Measurements from ENCODE around the gene MAST4. TPM values are rescaled to one million over a fixed set of nuclear protein-coding genes. Genes with fewer than 3 reads are reported as not detected.

MAST4 gene
- total and polyA plus RNA-seq, 2 of the 4 experiments (the other 2 are of a cell fraction) = 4.8 to 6.8 TPM

DNA sequence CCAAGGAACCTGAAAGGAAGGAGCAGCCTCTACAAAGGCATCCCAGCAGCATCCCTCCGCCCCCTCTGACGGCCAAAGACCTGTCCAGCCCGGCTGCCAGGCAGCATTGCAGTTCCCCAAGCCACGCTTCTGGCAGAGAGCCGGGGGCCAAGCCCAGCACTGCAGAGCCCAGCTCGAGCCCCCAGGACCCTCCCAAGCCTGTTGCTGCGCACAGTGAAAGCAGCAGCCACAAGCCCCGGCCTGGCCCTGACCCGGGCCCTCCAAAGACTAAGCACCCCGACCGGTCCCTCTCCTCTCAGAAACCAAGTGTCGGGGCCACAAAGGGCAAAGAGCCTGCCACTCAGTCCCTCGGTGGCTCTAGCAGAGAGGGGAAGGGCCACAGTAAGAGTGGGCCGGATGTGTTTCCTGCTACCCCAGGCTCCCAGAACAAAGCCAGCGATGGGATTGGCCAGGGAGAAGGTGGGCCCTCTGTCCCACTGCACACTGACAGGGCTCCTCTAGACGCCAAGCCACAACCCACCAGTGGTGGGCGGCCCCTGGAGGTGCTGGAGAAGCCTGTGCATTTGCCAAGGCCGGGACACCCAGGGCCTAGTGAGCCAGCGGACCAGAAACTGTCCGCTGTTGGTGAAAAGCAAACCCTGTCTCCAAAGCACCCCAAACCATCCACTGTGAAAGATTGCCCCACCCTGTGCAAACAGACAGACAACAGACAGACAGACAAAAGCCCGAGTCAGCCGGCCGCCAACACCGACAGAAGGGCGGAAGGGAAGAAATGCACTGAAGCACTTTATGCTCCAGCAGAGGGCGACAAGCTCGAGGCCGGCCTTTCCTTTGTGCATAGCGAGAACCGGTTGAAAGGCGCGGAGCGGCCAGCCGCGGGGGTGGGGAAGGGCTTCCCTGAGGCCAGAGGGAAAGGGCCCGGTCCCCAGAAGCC is 569.6 kb downstream of the MAST4 start (continued):
- TF ChIP-seq, protein P1, sequence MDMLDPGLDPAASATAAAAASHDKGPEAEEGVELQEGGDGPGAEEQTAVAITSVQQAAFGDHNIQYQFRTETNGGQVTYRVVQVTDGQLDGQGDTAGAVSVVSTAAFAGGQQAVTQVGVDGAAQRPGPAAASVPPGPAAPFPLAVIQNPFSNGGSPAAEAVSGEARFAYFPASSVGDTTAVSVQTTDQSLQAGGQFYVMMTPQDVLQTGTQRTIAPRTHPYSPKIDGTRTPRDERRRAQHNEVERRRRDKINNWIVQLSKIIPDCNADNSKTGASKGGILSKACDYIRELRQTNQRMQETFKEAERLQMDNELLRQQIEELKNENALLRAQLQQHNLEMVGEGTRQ (IDR thresholded peaks at IDR 0.05; ENCODE audit: low read depth, low read length) = no peak
- TF ChIP-seq RCOR1 (IDR thresholded peaks at IDR 0.05; ENCODE audit: insufficient replicate concordance, low read length) = no peak
- TF ChIP-seq MXI1 (IDR thresholded peaks at IDR 0.05; ENCODE audit: borderline replicate concordance, low read depth, low read length) = no peak
- TF ChIP-seq MAZ (IDR thresholded peaks at IDR 0.05; ENCODE audit: borderline replicate concordance, low read depth, low read length) = no peak
- no peak for TF ChIP-seq MAFK (IDR thresholded peaks at IDR 0.05; ENCODE audit: low read depth, low read length)

Measured in IMR-90 (cell line).